GM10847 (cell line): ENCODE measurements around the gene POLR2E.
A peak's percentile ranks its signal among the peaks of the same experiment; 100 is the strongest.

Experiments used
- POLR2A ChIP-seq: IDR thresholded peaks from 2 replicates; pipeline ENCODE4 v1.6.1; 2011; ENCODE audit not compliant: insufficient read length; ENCODE audit errors: extremely low read depth

The POLR2E gene

DNA sequence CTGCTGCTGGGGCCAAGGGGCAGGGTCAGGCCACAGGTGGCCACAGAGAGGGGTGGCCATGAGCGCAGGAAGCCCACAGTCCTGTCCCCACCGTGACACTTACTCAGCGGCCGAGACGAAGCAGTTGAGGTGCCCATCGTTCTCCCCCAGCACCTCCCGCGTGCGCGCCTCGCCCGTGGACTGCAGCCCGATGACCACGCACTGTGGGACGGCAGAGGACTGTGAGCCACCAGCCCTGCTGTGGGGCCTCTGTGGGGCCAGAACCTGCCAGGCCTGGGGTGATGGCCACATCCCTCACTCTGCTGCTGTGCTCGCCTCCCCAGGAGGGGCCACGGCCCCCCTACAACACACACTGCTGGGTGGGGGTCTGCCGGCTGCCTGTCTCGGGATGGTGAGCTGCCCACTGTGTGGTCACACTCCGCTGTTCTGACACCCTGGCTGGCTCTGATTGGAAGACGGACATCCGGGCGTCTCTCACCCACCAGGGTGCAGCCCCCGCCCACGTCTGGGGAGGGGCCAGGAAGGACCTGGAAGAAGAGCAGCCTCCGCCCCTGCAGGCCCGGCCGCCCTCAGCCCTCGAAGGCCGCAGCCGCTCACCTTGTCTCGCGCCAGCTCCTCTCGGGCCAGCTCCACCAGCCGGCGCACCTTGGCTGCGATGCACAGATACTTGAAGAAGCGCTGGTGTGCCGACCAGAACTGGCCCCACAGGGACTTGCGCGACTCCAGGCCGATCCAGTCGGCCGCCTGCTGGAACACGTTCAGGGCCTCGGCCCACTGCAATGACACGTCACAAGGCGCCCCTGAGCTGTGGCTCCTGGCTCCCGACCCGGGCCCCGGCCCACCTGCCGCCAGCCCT lies 21.8 kb upstream of the POLR2E start:
- no peak for TF ChIP-seq POLR2A

DNA sequence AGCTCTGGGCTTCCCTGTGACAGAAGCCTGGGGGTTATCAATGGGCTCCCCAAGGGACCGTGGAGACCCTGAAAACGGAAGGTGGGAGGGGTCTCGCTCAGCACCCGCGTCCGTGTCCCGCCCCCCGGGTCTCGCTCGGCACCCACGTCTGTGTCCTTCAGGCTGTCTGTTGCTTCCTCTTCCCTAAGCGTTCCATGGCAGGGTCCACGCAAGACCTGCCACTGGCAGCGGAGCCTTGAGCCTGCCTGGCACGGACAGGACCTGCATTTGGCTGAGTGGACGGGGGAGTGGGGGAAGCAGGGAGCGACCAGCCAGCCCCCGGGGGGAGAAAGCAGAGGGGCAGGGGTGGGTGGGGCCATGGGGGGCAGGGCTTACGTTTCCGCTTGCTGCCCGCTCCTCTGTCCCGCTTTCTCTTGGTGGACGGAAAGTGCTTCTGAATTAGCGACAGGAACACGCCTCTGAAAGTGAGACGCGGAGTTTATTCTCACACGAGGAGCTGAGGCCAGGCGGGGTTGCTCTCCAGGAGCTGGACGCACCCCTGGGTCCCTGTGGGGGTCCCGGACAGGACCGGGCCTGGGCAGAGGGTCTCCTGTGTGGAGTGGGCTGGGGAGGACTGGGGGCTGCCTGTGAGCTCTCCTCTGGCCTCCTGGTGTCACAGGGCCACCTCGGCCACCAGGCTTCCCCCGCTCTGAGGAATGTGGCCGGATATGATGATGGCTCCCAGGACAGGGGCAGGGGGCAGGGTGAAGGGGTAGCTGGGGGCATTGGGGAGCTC lies 20.7 kb upstream of the POLR2E start:
- no peak for TF ChIP-seq POLR2A

DNA sequence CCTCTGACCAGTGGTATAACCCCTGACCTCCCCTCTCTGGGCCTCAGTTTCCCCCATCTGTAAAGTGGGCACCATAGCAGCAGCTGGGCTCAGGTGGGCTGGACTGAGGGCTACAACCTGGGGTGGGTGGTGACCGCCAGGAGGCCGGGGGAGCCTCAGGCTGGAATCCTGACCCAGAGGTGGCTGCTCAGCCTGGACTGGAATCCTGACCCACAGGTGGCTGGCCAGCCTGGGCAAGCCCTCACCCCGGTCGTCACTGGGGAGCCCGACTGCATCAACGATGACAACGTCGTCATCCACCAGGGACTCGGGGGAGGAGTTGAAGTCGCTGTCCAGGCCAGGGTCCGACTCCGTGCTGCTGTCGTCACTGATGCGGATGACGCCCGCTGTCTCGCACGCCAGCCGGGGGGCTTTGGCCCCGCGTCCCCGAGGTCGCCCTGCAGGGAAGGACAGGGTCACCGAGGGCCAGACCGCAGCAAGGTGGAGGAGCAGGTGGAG lies 18.9 kb upstream of the POLR2E start:
- TF ChIP-seq POLR2A = no peak

DNA sequence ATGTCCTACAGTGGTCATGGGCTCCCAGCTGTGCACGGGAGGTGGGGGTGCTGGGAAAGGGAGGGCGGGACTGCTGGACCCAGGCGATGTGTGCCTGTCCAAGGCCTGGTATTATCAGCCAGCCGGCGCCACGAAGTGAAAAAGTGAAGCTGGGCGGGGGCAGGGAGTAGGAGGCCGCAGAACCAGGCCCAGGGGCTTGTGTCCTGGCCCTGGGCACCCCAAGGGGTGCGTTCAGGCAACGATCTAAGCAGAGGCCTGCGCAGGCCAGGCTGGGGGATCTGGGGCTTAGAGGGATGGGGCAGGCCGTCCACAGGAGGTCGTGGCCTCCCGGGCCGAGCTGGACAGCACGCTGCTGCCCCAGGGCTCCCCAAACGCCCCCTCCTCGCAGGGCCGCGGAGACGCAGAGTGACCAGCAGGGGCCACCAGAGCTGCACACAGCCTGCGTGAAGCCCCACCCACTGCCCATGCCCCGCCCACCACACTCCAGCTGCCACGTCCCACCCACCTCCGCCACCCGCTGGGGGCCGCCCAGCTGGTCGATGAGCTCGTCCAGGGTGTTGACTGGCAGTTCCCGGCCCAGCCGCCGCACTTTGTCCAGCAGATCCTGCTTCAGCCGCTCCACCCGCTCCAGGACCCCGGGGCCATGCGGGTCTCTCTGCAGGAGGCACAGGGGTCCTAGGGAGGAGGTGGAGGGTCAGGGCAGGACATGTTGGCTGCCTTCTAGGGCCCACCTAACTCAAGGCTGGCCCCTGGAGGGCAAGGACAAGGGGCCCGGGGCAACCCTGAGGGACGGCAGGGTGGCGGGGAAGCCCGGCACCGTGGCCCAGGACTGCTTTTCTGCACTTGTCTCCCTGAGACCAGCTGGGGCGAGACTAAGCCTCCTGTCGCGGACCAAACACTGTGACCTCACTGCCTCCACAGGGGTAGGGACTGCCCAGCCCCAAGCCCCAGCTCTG lies 18.1 kb upstream of the POLR2E start:
- TF ChIP-seq POLR2A = no peak

DNA sequence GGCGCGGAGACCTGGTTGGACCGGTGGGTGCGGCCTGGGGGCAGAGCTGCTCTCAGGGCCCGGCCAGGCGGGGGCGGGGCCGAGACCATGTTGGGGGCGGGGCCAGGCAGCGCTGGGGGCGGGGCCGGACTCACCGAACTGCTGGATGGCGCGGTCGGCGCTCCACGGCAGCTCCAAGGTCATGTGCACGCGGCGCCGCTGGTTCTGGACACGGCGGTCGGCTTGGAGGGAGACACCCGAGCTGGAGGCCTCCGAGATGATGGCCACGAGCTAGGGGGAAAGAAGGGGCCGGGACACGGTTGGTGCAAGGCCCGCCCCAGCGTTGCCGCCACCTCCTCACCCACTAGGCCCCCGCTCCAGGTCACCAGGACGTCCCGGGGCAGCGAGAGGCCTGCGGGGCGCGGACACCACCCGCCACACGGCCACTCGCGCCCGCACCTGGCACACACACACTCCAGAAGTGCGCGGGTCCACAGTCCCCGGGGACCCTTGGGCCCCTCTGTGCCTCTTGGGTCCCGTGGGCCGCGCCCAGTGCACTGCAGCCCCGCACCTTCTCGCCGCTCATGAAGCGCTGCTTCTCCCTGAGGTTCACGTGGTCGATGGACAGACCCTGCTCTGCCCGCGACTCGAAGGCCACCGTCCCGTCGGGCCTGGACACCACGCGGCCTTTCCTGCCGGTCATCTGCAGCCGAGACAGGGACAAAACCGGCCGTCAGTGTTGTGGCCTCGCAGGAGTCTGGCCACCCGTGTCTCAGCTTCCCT lies 17.3 kb upstream of the POLR2E start:
- TF ChIP-seq POLR2A = no peak

DNA sequence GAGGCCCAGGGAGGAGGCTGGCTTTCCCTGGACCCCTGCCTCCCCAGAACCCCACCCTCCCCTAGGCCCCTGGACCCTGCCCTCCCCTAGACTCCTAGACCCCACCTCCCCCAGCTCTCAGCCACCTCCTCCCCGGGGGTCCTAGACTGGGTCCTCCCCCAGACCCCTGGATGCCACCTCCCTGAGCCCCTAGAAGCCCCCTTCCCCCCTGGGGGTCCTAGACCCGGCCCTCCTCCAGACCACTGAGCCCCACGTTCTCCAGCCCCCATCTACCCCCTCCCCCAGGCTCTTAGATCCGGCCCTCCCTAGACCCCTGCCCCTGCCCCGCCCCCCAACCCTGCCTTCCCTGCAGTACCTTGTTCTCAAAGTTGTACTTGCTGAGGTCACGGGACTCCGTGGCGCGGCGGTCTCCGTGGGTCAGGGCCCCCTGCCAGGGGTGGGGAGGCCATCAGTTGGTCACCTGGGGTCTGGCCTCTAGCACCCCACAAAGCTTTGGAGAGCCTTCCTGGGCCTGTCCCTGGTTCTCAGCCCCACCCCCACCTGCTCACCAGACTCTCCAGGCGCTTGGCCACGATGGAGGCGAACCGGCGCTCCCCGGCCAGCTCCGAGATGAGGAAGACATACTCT lies 16.6 kb upstream of the POLR2E start:
- TF ChIP-seq POLR2A = no peak

DNA sequence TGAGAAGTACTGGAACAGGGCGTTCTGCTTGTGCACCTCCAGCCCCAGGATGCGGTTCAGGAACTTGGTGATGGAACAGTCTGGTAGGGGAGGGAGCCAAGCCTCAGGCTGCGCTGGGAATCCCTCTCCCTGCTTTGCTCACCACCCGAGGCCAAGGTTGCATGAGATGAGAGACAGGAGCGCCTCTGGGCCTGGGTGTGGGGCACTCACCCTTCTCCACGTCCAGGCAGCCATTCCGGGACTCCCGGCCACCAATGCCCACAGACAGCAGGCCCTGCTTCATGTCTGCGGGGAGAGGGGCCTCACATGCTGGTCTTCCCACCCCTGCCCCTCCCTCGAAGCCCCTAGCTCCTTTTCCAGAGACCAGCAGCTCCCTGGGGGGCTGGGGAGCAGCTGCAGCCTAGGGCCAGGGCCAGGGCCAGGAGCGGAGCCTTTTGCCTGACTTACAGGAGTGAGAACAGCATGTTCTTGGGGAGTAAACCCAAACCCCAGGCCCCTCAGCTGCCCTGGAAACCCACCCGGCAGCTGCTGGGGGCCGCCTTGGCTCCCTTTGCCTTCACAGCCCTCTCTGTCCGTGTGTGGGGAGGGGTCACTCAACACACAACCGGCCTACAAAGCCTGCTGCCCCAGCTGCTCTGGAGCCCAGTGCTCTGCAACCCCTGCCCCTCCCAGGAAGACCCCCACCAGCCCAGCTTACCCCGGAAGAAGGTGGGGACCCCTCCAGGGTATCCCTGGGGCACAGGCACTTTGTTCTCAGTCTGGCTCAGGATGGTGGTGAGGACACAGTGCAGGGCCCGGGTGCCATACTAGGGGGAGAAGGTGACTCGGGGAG lies 15.8 kb upstream of the POLR2E start:
- TF ChIP-seq POLR2A = no peak

DNA sequence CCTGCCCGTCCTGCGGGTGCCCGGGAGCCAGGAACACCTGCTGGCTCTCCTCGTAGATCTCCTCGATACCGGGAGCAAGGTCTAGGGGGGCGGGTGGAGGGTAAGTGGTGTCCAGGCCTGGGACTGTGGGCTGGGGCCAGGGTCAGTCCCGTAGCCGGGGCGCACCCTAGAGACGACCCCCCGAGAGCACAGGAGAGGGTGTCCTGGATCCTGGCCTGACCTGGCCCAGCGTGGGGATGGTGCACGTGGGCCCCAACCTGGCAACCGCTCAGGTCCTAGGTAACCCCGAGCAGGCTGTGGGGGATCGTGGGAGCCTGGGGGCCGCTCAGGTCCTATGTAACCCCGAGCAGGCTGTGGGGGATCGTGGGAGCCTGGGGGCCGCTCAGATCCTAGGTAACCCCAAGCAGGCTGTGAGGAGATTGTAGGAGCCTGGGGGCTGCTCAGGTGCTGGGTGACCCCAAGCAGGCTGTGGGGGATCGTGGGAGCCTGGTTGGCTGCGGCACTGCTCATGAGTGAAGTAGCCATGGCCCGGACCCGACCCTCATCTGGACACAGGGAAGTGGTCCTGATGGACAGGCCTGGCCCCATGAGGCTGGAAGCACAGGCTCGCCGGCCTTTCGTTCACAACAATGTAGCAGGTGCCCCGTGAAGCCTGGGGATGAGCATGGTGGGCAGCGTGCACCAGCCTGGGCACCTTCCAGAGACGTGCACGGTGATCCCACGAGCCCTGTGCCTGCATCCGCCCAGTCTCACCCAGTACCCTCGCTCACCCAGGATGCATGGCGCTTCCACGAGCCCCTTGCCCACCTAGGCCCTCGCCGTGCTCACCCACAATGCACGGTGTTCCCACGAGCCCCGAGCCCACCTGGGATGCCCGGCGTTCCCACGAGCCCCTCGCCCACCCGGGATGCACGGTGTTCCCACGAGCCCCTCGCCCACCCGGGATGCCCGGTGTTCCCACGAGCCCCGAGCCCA lies 14.8 kb upstream of the POLR2E start:
- no peak for TF ChIP-seq POLR2A

DNA sequence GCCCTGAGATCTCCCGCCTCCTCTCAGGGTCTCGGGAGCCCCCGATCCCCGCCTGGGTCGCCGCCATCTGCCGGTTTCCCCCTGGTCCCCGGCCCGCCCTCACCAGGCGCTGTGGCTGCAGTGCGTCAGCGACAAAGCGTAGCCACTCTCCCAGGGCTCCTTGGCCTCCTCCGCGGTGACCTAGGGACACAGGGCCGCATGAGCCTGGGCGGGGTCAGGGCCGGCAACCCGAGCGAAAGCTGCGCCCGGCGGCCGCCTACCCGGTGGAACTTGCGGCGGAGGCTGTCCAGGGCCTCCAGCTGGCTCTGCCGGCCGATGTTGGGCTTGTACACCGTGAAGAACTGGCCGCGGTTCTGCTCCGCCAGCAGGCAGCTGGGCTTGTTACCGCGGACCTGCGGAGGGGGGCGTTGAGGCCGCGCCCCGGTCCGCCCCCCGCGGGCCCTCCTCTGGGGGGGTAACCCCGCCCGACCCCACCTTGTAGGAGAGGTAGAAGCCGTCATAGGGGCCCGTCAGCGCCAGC lies 13.9 kb upstream of the POLR2E start:
- TF ChIP-seq POLR2A = peak; percentile 15

DNA sequence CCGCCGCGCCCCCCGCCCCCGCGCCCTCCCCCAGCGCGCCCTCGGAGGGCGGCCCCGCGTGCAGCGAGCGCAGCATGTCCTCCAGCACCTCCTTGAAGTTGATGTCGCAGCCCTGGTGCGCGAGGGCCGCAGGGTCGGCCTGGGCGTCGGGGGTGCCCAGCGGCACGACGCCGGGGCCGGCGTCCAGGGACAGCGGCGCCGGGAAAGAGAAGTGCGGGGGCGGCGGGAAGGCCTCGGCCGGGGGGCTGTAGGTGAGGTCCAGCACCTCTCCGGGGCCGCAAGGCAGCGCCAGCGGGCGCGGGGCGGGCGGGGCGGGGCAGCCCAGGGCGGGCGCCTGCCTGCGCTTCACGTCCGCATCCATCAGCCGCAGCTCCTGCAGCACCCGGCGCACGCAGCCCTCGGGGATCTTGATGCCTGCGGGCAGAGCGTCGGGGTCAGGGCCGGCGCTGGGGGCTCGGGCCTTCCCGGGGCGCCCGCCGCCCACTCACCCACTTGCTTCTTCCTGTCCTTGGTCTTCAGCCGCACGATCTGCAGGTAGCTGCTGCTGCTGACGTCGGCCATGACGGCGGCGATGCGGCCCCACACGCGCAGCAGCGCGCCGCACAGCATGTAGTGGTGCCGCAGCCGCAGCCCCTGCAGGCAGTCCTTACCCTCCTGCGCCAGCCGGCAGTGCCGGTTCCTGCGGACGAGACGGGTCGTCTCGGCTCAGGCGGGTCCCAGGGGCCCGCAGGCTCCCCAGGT lies 13.3 kb upstream of the POLR2E start:
- no peak for TF ChIP-seq POLR2A

DNA sequence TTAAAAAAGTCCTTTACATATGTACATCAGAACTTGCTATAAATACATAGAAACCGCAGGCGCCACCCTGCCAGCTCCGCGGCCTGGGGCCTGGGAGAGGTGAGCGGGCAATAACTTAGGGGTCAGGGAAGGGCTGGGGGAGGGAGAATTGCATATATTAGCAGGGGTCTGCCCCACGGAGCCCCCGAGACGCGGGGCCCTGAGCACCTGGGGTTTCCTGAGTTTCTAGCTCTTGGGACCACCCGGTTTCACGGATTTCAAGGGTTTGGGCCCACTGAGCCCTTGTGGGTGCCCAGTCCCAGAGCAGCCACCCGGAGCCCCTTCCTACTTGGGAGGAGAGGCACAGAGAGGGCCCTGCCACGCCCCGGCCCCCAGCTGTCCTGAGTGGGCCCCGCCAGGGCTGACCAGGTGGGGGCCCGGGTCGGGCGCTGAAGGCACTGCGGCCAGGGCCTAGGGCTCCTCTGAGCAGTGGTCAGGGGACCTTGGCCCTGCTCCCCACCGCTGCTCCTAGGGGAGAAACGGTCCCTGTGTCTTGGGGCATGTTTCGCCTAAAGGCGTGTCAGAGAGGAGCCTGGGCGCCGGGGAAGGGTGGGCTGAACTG lies 12.6 kb upstream of the POLR2E start:
- TF ChIP-seq POLR2A = no peak
